Measurements from ENCODE around the gene SEMA3E.

Gene SEMA3E

DNA sequence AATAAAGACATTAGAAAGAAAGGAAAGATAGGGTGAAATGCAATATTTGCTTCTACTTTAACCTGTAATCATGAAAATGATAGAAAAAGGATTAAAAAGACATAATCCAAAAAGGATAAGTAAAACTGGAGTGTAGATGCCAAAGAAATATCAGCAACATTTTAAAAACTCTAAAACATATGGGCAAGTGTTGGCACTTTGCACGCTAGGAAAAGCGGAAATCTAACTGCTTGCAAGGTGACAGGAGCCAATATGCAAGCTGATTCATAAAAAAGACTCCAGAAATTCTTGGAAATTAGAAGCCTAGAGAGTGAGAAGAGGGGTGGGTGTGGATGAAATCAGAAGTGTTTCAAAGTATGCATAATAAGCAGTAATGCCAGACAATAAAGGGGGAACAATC, 161.1 kb downstream of the SEMA3E start:
- no peaks in the 10 kb centered on the region for H3K27me3 ChIP-seq (ENCODE audit: insufficient read depth, low read length)

DNA sequence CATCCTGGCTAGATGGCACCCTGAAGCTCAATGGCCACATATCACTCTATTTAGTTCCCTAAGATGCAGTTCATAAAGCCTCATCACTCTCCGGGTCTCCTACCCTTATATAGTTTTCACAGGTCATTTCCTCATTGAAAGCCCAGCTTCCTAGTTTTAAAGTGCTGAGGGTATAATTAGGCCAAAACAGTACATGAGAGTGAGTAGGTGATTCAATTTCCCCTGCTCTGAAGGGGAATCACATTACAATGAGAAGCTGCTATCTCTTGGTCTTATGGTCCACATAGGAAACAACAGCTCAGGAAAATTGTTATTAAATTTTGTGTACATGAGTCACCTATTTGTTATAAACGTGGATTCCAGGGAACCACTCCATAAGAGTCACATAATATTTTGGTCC, 162.0 kb downstream of the SEMA3E start:
- Histone ChIP-seq H3K36me3 (ENCODE audit: insufficient read depth, low read length) (no peaks in the 10 kb centered on the region), H2AFZ (ENCODE audit: low read length, unreplicated experiment) (no peak overlapping the region), H3K79me2 (ENCODE audit: control insufficient read depth, insufficient read depth, low read length, unreplicated experiment) (no peaks in the 10 kb centered on the region), H3K4me1 (ENCODE audit: control insufficient read depth, insufficient read depth, low read length, unreplicated experiment) (no peaks in the 10 kb centered on the region), H3K27me3 (ENCODE audit: insufficient read depth, low read length) (no peaks in the 10 kb centered on the region), H3K4me3 (ENCODE audit: low read depth, low read length) (no peak overlapping the region), H3K27ac (ENCODE audit: low read depth, low read length) (no peak overlapping the region)

More for the DNA sequence above, 161.1 kb downstream of the SEMA3E start:
- Histone ChIP-seq H3K79me2 (ENCODE audit: control insufficient read depth, insufficient read depth, low read length, unreplicated experiment) (no peaks in the 10 kb centered on the region), H2AFZ (ENCODE audit: low read length, unreplicated experiment) (no peak overlapping the region), H3K27ac (ENCODE audit: low read depth, low read length) (no peak overlapping the region), H3K4me3 (ENCODE audit: low read depth, low read length) (no peak overlapping the region), H3K4me1 (ENCODE audit: control insufficient read depth, insufficient read depth, low read length, unreplicated experiment) (no peaks in the 10 kb centered on the region), H3K36me3 (ENCODE audit: insufficient read depth, low read length) (no peaks in the 10 kb centered on the region)

DNA sequence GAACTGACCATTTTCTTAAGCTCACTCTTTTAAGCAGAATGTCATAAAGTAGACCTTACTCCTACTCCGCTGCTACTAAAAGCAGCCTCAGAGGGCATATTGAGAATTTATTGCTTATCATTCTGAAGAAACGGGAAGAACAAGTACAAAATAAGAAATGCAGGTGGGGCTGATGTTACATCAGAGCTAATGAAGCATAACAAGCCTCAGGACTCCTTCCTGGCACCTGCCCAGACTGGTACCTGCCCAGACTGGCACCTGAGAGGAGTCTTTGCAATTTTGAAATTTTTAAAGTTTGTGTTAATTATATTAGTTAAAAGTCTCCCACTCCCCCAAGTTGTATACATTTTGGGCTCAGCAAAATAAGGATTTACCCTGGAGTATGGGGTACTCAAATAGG, 162.4 kb downstream of the SEMA3E start:
- H3K27me3 ChIP-seq (ENCODE audit: insufficient read depth, low read length), result no peaks in the 10 kb centered on the region
- H3K27ac ChIP-seq (ENCODE audit: low read depth, low read length), result no peak overlapping the region
- H3K4me1 ChIP-seq (ENCODE audit: control insufficient read depth, insufficient read depth, low read length, unreplicated experiment), result no peaks in the 10 kb centered on the region
- H3K79me2 ChIP-seq (ENCODE audit: control insufficient read depth, insufficient read depth, low read length, unreplicated experiment), result no peaks in the 10 kb centered on the region
- H3K36me3 ChIP-seq (ENCODE audit: insufficient read depth, low read length), result no peaks in the 10 kb centered on the region
- no peak overlapping the region for H2AFZ ChIP-seq (ENCODE audit: low read length, unreplicated experiment)
- no peak overlapping the region for H3K4me3 ChIP-seq (ENCODE audit: low read depth, low read length)

GRCh38 chr7:83484826-83485225, 164.1 kb downstream of the SEMA3E start:
- no peaks in the 10 kb centered on the region for H3K79me2 ChIP-seq (ENCODE audit: control insufficient read depth, insufficient read depth, low read length, unreplicated experiment)
- no peaks in the 10 kb centered on the region for H3K27me3 ChIP-seq (ENCODE audit: insufficient read depth, low read length)
- no peaks in the 10 kb centered on the region for H3K36me3 ChIP-seq (ENCODE audit: insufficient read depth, low read length)
- no peak overlapping the region for H2AFZ ChIP-seq (ENCODE audit: low read length, unreplicated experiment)
- no peak overlapping the region for H3K27ac ChIP-seq (ENCODE audit: low read depth, low read length)
- no peak overlapping the region for H3K4me3 ChIP-seq (ENCODE audit: low read depth, low read length)
- no peaks in the 10 kb centered on the region for H3K4me1 ChIP-seq (ENCODE audit: control insufficient read depth, insufficient read depth, low read length, unreplicated experiment)

GRCh38 chr7:83484266-83484665, 164.7 kb downstream of the SEMA3E start:
- Histone ChIP-seq H3K4me3 (ENCODE audit: low read depth, low read length) (no peak overlapping the region), H3K4me1 (ENCODE audit: control insufficient read depth, insufficient read depth, low read length, unreplicated experiment) (no peaks in the 10 kb centered on the region), H3K27me3 (ENCODE audit: insufficient read depth, low read length) (no peaks in the 10 kb centered on the region)

GRCh38 chr7:83478616-83479015, 170.3 kb downstream of the SEMA3E start:
- no peaks in the 10 kb centered on the region for H3K27me3 ChIP-seq (ENCODE audit: insufficient read depth, low read length)
- H3K79me2 ChIP-seq (ENCODE audit: control insufficient read depth, insufficient read depth, low read length, unreplicated experiment), result no peaks in the 10 kb centered on the region
- peak overlapping the region; percentile 29 for H2AFZ ChIP-seq (ENCODE audit: low read length, unreplicated experiment)
- H3K36me3 ChIP-seq (ENCODE audit: insufficient read depth, low read length), result no peaks in the 10 kb centered on the region
- H3K4me3 ChIP-seq (ENCODE audit: low read depth, low read length), result no peak overlapping the region
- H3K27ac ChIP-seq (ENCODE audit: low read depth, low read length), result no peak overlapping the region
- no peaks in the 10 kb centered on the region for H3K4me1 ChIP-seq (ENCODE audit: control insufficient read depth, insufficient read depth, low read length, unreplicated experiment)

More at GRCh38 chr7:83484266-83484665, 164.7 kb downstream of the SEMA3E start:
- H2AFZ ChIP-seq (ENCODE audit: low read length, unreplicated experiment), result no peak overlapping the region
- no peak overlapping the region for H3K27ac ChIP-seq (ENCODE audit: low read depth, low read length)
- no peaks in the 10 kb centered on the region for H3K36me3 ChIP-seq (ENCODE audit: insufficient read depth, low read length)
- H3K79me2 ChIP-seq (ENCODE audit: control insufficient read depth, insufficient read depth, low read length, unreplicated experiment), result no peaks in the 10 kb centered on the region

- Histone ChIP-seq H3K79me2 (ENCODE audit: control insufficient read depth, insufficient read depth, low read length, unreplicated experiment) (no peaks in the 10 kb centered on the region), H3K4me3 (ENCODE audit: low read depth, low read length) (no peak overlapping the region), H3K27ac (ENCODE audit: low read depth, low read length) (no peak overlapping the region), H3K4me1 (ENCODE audit: control insufficient read depth, insufficient read depth, low read length, unreplicated experiment) (no peaks in the 10 kb centered on the region), H3K36me3 (ENCODE audit: insufficient read depth, low read length) (no peaks in the 10 kb centered on the region), H3K27me3 (ENCODE audit: insufficient read depth, low read length) (no peaks in the 10 kb centered on the region), H2AFZ (ENCODE audit: low read length, unreplicated experiment) (no peak overlapping the region)
Measured at GRCh38 chr7:83476511-83477050, 172.4 kb downstream of the SEMA3E start.

DNA sequence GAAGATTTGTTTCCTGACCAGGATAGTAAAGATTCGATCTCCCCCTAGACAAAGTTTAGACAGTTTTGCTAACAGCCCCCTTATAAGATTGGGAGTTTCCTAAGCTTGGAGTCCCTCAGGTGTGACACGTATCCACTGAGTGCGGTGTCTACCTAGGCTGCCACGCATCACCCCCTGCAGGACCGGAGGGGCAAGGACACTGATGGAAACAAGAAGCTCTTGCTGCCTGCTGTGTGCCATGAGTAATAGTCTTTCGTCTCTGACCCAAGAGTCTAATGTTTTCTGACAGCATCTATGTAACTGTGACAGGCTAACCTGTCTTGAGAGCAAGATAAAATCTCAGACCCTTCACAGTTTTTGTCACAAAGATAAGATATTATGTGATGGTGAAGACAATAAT, 173.5 kb downstream of the SEMA3E start:
- Histone ChIP-seq H2AFZ (ENCODE audit: low read length, unreplicated experiment) (no peak overlapping the region), H3K36me3 (ENCODE audit: insufficient read depth, low read length) (no peaks in the 10 kb centered on the region), H3K27me3 (ENCODE audit: insufficient read depth, low read length) (no peaks in the 10 kb centered on the region), H3K27ac (ENCODE audit: low read depth, low read length) (no peak overlapping the region), H3K4me3 (ENCODE audit: low read depth, low read length) (no peak overlapping the region), H3K4me1 (ENCODE audit: control insufficient read depth, insufficient read depth, low read length, unreplicated experiment) (no peaks in the 10 kb centered on the region), H3K79me2 (ENCODE audit: control insufficient read depth, insufficient read depth, low read length, unreplicated experiment) (no peaks in the 10 kb centered on the region)

DNA sequence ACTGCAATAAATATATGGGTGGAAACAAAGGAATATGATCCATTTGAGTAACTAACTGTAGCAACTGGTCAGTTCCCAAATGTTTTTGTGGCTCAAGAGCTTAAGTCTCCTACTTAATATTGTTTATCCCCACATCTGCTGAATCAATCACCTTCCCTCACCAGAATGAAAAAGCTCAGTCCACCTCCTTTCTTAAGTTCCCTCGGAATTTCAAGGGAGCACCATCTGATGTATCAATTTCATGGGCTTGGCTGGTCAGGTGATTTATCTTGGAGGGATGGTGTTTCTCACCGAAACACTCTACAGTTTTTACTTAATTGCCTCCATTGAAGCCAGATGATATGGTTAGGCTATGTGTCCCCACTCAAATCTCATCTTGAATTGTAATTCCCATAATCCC, 176.6 kb downstream of the SEMA3E start:
- Histone ChIP-seq H3K36me3 (ENCODE audit: insufficient read depth, low read length) (no peaks in the 10 kb centered on the region), H3K27me3 (ENCODE audit: insufficient read depth, low read length) (no peaks in the 10 kb centered on the region), H3K4me3 (ENCODE audit: low read depth, low read length) (no peak overlapping the region), H3K79me2 (ENCODE audit: control insufficient read depth, insufficient read depth, low read length, unreplicated experiment) (no peaks in the 10 kb centered on the region), H3K4me1 (ENCODE audit: control insufficient read depth, insufficient read depth, low read length, unreplicated experiment) (peaks cover 15% of the 10 kb centered on the region), H2AFZ (ENCODE audit: low read length, unreplicated experiment) (no peak overlapping the region), H3K27ac (ENCODE audit: low read depth, low read length) (no peak overlapping the region)

GRCh38 chr7:83469491-83469890, 179.4 kb downstream of the SEMA3E start:
- H3K27me3 ChIP-seq (ENCODE audit: insufficient read depth, low read length), result no peaks in the 10 kb centered on the region
- H3K4me3 ChIP-seq (ENCODE audit: low read depth, low read length), result no peak overlapping the region
- no peaks in the 10 kb centered on the region for H3K36me3 ChIP-seq (ENCODE audit: insufficient read depth, low read length)
- no peaks in the 10 kb centered on the region for H3K79me2 ChIP-seq (ENCODE audit: control insufficient read depth, insufficient read depth, low read length, unreplicated experiment)
- peaks cover 15% of the 10 kb centered on the region for H3K4me1 ChIP-seq (ENCODE audit: control insufficient read depth, insufficient read depth, low read length, unreplicated experiment)
- peak overlapping the region; percentile 84 for H3K27ac ChIP-seq (ENCODE audit: low read depth, low read length)
- no peak overlapping the region for H2AFZ ChIP-seq (ENCODE audit: low read length, unreplicated experiment)

- H2AFZ ChIP-seq (ENCODE audit: low read length, unreplicated experiment), result no peak overlapping the region
- H3K79me2 ChIP-seq (ENCODE audit: control insufficient read depth, insufficient read depth, low read length, unreplicated experiment), result no peaks in the 10 kb centered on the region
- H3K27me3 ChIP-seq (ENCODE audit: insufficient read depth, low read length), result no peaks in the 10 kb centered on the region
- no peaks in the 10 kb centered on the region for H3K36me3 ChIP-seq (ENCODE audit: insufficient read depth, low read length)
- H3K4me1 ChIP-seq (ENCODE audit: control insufficient read depth, insufficient read depth, low read length, unreplicated experiment), result peaks cover 15% of the 10 kb centered on the region
- H3K4me3 ChIP-seq (ENCODE audit: low read depth, low read length), result no peak overlapping the region; the same call in 1 of the 2 replicates
- peak overlapping the region; percentile 84 for H3K27ac ChIP-seq (ENCODE audit: low read depth, low read length)
Measured at GRCh38 chr7:83469076-83469475, 179.9 kb downstream of the SEMA3E start.
